HT1080 (cell line): Measurements from ENCODE around the gene CBX5. TPM values are rescaled to one million over a fixed set of nuclear protein-coding genes. Genes with fewer than 3 reads are reported as not detected.
"Not testable (repeated sequence)": the region's sequence is repeated elsewhere in the genome, so short reads cannot be mapped to it uniquely, and the experiment has no call there.

ENCODE experiments used
- DNase-seq: peaks from one replicate; pipeline ENCODE4 v3.0.0-alpha.2; 2015; ENCODE audit warnings: low read depth
- total RNA-seq: library from RNA; depleted of rRNA; stranded (reverse); fragments of >200 nt; shearing (Covaris generic); gene quantifications from 2 replicates; pipeline ENCODE4 v1.2.3, GENCODE V29; 2014

CBX5 gene
- total RNA-seq, 1 experiment from 2014 or later = 67.6 TPM

DNA sequence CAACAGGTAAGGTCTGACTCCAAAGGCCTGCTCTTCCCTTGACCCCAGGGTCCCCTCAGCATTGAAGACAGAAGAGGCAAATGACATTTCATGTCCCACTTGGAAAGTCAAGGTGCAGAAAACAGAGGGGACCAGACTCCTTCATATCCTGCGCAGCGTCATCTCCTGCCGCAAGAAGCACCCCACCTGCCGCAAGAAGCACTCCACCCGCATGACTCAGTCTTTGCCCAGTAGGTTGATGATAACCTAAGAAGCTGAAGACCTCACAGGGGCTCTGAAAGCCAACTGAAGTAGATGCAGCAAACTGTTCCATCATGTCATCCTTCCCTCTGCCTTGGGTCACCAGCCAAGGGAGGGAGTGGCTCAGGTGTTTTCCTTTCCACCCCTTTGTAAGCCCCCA is 79.5 kb downstream of the CBX5 start:
- no peak for DNase-seq

DNA sequence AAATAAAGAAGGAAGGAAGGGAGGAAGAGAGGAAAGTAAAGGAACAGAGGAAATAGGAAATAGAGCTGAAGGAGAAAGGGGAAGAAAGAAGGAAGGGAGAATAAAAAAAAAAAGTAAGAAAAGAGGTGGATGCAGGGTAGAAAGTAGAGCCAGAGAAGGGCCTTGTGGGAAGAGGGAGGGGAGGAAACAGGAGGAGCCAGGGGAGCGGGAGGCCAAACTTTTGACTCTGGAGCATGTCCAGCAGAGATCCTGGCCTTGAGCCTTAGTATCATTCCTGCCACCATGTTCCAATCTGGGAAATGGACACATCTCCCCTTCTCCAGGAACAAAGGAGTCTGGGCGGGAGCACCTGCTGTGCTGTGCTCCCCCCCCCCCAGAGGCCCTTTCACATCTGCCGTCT is 80.0 kb downstream of the CBX5 start:
- DNase-seq = no peak

DNA sequence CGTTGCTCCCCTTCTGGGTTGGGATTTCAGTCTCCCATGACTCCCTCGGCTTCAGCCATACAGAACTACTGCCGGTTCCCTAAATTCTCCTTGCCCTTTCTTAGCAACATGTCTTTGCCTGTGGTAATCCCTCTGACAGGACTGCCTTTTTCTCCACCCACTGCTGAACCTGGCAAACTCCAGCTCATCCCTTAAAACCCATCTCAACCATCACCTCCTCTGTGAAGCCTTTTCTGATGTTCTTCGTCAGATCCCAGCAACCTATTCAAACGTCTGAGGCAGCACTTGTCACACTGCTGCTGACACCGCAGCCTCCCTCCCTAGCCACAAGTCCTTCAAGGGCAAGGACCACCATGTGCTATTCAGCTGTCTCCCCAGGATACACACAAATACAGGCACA is 80.9 kb downstream of the CBX5 start:
- no peak for DNase-seq

DNA sequence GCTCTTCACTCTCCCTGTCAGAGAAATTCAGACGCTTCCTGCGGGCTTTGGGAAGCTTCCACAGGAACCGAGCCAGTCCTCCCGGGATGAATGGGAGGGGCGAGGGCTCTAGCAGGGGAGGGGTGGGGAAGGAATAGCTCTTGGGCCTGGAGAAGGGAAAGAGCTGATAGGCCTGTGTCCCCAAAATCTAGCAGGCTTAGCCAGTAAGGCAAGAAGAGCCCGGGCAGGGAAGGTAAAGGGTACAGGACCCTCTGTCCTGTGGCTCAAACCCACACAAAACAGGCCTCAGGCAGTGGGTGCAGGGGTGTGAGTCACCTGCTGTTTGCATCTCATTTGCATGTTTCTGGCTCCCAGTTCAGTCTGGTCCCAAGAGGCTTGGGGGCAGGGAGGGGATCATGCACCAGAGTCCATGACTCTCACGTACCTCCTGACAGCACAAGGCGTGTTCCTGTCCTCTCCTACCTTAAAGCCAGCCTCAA is 82.5 kb downstream of the CBX5 start:
- DNase-seq = no peak

DNA sequence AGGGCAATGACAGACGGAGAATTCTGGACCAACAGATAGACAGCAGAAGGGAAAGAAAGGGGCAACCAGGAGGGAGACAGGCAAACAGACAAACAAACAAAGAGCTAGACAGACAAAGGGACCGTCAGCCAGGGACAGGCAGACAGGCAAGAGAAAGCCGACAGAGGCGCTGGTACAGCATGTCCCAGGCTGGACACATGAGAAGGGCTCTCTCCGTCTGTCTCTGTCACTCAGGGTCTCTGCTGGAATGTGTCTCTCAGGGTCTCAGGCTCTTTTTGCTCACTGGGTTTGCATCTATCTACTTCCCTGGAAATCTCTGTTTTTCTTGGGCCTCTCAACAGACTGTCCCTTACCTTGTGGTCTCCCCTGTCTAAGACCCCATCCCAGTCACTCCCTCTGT is 82.9 kb downstream of the CBX5 start:
- no peak for DNase-seq

DNA sequence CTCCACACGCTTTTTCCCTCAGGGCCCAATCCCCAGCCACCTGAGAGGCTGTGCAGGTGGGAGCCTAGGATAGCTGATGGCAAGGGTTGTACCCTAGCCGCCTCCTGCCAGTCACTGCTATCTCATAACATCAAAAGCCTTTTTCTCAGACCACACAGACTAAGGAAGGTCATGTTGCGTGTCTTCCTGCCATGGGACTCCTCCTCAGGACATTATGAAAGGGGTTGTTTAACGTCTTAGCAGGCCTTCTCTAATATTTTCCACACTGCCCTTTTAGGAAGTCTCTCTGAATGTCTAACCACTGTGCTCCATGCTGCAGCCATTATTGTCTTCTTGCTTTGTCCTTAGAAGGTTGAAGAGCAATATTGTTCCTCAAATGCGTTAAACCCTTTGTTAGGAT is 83.5 kb downstream of the CBX5 start:
- DNase-seq = no peak

DNA sequence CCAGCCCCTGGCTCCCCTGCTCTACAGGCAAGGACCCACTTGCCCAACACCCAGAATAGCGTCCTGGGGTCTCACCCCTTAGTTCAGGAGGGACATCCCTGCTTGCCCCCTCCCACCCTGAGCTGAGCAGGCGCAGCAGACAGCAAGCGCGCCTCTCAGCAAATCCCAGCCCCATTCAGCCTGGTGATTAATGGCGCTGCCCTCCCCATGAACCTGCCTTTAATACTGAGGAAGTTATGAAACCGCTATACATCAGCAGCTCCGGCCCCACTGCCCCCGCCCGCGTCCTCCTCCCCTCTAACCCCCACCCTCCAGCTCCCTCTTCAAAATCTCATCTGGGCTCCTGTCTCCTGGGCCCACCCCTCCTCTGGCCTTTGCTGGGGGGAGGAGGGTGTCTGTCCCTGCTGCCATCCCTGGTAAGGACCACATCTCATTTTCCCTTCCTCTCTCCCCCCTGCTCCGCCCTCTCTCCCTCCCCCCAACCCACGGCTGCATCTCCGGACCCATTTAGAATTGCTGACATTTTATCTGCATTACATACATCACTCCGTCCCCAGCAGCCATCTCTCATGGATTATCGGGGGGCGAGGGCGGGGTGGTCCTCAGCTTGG is 84.1 kb downstream of the CBX5 start:
- DNase-seq = peak; percentile 62

DNA sequence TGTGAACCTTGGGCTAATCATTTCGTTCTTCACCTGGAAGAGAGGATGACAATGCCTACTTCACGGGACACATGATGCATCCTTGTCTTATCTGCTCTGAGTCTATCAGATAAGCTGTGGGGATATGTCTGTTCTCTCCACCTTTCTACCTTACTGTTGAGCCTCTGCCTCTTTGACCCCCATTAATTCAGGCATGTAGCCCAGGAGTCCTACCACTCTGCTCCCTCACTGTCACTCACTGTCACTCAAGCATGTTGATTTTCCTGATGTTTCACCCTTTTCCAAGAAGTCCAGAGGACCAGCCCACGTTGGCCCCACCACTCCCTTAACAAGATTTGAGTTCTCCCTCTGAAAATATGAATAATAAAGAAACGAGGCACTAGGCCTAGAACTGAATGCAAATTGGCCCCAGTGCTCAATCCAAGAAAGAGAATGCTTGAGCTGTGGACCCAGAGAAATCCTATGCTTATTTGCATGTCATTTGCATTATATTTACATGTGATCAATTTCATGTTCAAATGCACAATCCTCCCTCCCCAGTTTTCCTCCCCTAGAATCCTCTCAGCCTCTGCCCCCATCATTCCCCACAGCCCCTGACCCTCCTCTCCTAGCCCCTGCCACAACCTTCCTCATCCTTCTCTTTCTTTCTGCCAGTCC is 84.7 kb downstream of the CBX5 start:
- no peak for DNase-seq

DNA sequence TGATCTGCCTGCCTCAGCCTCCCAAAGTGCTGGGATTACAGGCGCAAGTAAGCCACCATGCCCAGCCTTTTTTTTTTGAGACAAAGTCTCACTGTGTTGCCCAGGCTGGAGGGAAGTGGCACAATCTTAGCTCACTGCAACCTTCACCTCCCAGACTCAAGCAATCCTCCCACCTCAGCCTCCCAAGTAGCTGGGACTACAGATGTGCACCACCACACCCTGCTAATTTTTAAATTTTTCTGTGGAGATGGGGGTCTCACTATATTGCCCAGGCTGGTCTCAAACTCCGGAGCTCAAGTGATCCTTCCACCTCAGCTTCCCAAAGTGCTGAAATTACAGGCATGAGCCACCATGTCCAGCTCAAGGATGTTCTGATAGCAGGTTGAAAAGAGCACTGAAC is 85.3 kb downstream of the CBX5 start:
- not testable (repeated sequence) for DNase-seq

DNA sequence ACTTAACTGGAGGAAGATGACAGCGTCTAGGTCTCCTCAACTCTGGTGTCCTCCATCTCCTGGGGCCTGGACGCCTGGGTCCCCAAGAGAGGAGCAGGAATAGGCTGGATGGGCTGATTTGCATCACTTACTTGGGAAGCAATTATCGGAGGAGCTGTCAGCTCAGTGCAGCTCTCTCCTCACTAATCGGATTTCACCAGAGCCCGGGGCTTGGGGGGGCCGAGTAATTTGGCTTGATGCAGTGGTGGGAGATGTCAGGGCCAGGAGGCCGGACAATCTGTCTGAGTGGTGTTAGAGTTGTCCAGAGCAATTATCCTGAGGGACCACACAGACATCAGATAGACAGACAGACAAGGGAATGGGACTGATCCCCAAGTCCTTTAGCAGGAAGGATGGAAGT is 86.5 kb downstream of the CBX5 start:
- DNase-seq = no peak

DNA sequence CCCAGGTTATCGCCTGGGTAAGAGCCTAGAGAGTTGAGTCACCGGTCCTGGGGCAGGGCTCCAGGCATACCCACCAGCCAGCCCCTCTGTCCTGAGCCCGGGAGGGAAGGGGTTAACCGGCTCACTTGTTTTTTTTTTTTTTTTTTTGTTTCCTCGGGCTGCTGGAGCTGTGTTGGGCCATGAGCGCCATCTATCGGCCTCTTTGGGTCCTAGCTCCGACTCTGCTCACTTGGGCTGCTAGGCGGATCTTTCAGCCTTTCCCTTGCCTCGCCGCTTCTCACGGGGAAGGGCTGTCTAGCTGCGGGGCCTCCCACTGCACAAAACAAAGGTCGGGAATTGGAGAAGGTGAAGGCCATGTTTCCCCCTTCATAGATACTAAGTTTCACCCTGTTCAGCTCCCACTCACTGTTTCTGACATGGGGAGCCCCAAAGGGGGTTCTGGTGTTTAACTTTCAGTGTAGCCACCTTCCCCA is 88.3 kb downstream of the CBX5 start:
- DNase-seq = peak; percentile 87

DNA sequence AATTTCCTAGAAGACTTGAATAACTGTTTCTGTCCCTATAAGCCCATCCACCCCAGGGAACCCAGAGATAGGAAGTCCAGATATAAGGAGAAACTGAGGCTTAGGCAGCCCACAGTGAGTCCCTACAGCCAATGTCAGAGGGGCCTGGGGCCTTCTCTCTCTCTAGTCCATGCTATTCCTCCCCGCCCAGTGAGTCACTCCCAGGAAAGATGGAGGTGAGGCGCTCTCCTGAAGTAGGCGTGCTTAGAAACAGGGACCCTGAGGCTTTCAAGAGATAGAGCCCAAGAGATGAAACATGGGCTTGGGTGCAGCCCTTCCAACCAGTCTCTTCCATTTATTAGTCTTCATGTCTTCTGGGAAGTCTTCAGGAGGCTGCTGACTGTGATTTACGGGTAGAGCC is 88.8 kb downstream of the CBX5 start:
- no peak for DNase-seq

DNA sequence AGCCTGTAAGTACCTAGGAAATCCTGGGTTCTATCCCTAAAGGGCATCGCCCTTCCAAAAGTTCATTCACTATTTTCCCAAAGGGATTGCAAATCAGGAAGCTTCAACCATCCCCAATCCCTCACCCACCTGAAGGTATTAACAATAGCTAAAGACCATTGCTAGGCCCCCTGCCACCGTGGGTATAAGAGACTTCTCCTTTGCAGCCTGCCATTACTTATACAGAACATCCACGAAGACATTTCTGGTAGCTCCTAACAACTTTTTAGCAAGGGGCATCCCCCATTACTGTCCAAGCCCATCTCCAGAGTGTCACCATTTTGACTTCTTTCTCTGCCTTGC is 90.8 kb downstream of the CBX5 start:
- DNase-seq = no peak

DNA sequence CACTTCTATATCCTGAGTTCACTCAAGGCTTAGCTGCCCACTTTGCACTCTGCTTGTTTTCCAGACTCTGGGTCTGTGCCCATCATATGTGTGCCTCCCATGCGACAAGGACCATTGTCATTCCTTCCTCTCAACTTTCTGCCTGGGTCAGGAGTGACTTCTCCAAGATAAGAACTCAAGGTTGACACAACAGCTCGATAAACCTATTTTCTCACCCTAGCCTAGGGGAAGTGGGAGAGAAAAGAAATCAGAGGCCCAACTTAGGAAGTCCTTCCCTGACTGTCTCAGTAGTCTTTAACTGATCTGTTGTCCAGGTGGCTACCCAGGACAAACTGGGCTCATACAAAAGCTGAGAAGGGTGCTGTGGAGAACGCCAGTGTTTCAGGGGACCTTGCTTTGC is 92.8 kb downstream of the CBX5 start:
- DNase-seq = no peak

DNA sequence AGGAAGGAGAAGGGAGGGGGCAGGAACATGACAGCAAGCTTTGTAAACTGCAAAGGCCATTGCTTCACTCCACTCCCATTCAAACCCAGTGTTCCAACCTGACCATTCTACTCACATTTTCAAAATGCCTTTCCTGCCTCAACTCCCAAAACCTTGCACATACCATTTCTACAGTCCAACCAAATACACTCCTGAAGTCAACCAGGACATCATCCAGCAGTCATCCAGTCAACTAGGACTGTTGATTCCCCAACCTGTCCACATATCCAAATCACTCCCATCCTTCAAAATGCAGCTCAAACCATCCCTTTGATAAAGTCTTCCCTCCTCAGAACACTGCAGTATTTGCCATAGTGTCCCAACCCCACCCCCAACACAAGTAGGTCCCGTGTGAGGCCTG is 94.0 kb downstream of the CBX5 start:
- no peak for DNase-seq

DNA sequence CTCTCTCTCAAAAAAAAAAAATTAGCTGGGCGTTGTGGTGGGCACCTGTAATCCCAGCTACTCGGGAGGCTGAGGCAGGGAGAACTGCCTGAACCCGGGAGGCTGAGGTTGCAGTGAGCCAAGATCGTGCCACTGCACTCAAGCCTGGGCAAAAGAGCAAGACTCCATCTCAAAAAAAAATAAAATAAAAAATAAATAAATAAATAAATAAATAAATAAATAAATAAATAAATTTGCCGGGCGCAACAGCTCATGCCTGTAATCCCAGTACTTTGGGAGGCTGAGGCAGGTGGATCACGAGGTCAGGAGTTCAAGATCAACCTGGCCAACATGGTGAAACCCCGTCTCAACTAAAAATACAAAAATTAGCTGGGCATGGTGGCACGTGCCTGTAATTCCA is 94.6 kb downstream of the CBX5 start:
- not testable (repeated sequence) for DNase-seq

DNA sequence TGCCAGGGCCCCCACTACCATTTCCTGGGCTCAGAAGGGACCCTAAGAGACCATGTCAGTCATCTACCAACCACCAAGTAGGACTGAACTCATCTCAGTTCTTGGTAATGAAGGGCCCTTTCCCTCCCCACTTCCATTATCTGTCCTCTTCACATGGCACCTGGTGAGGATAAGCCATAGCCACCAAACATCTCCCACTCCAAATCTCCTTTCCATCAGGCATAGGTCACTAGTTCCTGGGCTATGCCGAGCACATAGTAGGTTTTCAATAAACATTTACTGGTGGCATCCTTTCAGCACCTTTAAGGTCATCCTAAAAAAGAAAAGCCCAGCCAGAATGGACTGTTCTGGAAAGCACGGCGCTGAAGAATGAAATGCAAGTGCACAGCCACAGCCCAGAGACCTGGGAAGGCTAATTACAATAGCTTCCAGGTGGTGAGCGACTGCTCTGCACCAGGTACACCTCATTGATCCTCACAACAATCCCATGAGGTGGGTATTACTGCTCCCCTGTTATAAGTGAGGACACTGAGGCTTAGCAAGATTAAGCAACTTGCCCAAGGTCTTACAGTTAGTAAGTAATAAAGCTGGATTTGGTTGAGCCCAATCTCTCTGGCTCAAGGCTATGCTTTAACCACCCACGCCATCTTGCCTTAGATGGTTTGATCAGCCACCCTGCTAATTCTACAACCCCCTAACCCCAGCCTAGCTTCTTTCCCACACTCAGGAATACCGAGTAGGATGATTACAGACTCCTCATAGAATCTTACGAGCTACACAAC is 95.7 kb downstream of the CBX5 start:
- DNase-seq = no peak

DNA sequence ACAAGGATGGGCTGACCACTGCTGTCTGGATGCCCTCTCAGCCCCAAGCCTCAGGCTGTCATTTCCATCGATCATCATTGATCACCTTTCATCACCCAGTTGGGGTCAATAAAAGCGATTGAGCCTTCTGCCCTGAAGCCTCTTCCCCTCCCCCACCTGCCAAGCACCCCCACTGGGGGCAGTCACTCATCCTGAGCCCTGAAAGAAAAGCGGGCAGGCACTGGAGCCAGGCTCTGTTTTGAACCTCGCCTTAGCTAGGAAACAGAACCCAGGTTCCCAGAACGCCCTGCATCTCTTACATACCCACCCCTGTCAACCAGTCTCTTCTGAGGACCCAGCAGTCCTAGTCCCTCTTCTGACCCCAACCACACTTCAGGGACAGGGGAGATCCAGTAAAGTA is 96.9 kb downstream of the CBX5 start:
- no peak for DNase-seq

DNA sequence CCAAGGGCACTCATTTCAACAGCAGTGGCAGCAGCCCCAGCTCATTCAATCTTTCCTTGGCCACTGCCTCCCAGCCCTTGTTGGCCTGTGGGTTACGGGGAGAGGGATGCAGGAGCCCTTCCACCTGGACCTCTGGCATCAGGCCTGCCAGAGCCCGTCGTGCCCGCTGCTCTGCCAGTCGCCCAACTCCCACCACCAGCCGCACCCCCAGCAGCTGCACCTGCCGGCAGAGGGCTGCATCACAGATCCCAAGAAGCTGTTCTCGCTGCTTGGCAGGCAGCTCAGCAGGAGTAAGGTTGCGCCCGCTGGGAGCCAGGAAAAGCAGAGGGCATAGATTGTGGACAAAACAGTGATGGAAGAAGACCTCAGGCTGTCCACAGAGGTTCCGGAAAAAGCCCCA is 97.8 kb downstream of the CBX5 start:
- no peak for DNase-seq
